Panc1 (cell line): ENCODE data around the gene DCAF17. TPM values are rescaled to one million over a fixed set of nuclear protein-coding genes. Genes with fewer than 3 reads are reported as not detected.

Experiments
- ATAC-seq: fragments of 200-7000 bp; cut with Tn5 transposase; 2 replicates; pipeline ENCODE4 v1.9.1; 2020; ENCODE audit warnings: mild to moderate bottlenecking, moderate library complexity
- BruUV-seq: library from RNA; stranded (reverse); fragments of 400-500 nt; replicated peaks from 2 replicates; lab custom pipeline; 2021; lab: Mats Ljungman, UMichigan
- CTCF ChIA-PET: fragments of 300-600 bp; sonication (Branson Sonifier 250); formaldehyde crosslinking; loops from one replicate; lab custom pipeline; 2022; ENCODE audit warnings: antibody characterized with exemption; lab: Charles Lee
- POLR2A ChIA-PET: fragments of 300-600 bp; sonication (Branson Sonifier 250); formaldehyde crosslinking; loops from one replicate; lab custom pipeline; 2022; ENCODE audit warnings: antibody characterized with exemption; lab: Charles Lee
- DNase-seq: peaks from one replicate; pipeline ENCODE4 v3.0.0-alpha.2; 2010; ENCODE audit warnings: low read depth, low spot score
- H3K27ac ChIP-seq: 2 replicates; pipeline ENCODE4 v1.5.1; 2011; ENCODE audit warnings: mild to moderate bottlenecking, low read length, inconsistent platforms
- H3K27me3 ChIP-seq: fragments of 200-500 bp; sonication (Bioruptor generic); 2 replicates; pipeline ENCODE4 v1.6.0; 2014; ENCODE audit warnings: low read length, inconsistent platforms; ENCODE audit not compliant: control insufficient read depth, insufficient read depth
- H3K36me3 ChIP-seq: fragments of 200-500 bp; sonication (Bioruptor generic); 2 replicates; pipeline ENCODE4 v1.5.1; 2014; ENCODE audit warnings: inconsistent platforms, mild to moderate bottlenecking, low read length, moderate library complexity; ENCODE audit not compliant: control insufficient read depth, insufficient read depth
- H3K4me1 ChIP-seq: 2 replicates; pipeline ENCODE4 v1.5.1; 2011; ENCODE audit warnings: inconsistent platforms, mild to moderate bottlenecking, low read length, moderate library complexity; ENCODE audit not compliant: control insufficient read depth, insufficient read depth
- H3K4me3 ChIP-seq, 2 experiments: 2 replicates each; pipeline ENCODE4 v1.5.1; 2011 to 2012; ENCODE audit warnings: low read depth in 2 of 2, low read length in 2 of 2, mild to moderate bottlenecking in 2 of 2, inconsistent platforms in 1 of 2, moderate library complexity in 1 of 2
- H3K9me3 ChIP-seq: fragments of 200-500 bp; sonication (Bioruptor generic); 2 replicates; pipeline ENCODE4 v1.5.1; 2014; ENCODE audit warnings: low read depth, mild to moderate bottlenecking, inconsistent platforms, low read length, moderate library complexity; ENCODE audit not compliant: control insufficient read depth, insufficient read depth
- POLR2AphosphoS5 ChIP-seq: IDR thresholded peaks from 2 replicates; pipeline ENCODE4 v1.6.1; 2012; ENCODE audit warnings: mild to moderate bottlenecking, low read depth, low read length, moderate library complexity
- SIN3A ChIP-seq: IDR thresholded peaks from 2 replicates; pipeline ENCODE4 v1.6.1; 2012; ENCODE audit warnings: low read depth, mild to moderate bottlenecking, low read length, moderate library complexity, borderline replicate concordance; ENCODE audit not compliant: insufficient read depth
- TCF7L2 ChIP-seq: IDR thresholded peaks from 2 replicates; pipeline ENCODE4 v1.6.1; 2011; ENCODE audit warnings: mild to moderate bottlenecking, low read depth, low read length, inconsistent platforms
- in situ Hi-C: cut with HindIII; loops from 2 replicates; pipeline ENCODE4 v1.10.0; 2016; ENCODE audit warnings: low sequenced_read_pairs, low pct_unique_long_range_greater_than_20kb
- intact Hi-C: fragments of 100-400 bp; cut with micrococcal nuclease; formaldehyde crosslinking; loops from one replicate; pipeline ENCODE4 v1.10.0; 2022; ENCODE audit not compliant: unreplicated experiment
- total RNA-seq: library from RNA; stranded (reverse); gene quantifications from one replicate; pipeline ENCODE4 v1.2.1, GENCODE V29; 2021; ENCODE audit not compliant: unreplicated experiment
- TF ChIP-seq, protein P1 (sequence below): fragments of 450-650 bp; IDR thresholded peaks from 2 replicates; pipeline ENCODE4 v1.5.1; 2017; ENCODE audit warnings: mild to moderate bottlenecking
- TF ChIP-seq, protein P2 (sequence below), 2 experiments: IDR thresholded peaks; 2 replicates each; pipeline ENCODE4 v1.6.1; 2011 to 2012; ENCODE audit warnings: low read depth in 2 of 2, control low read depth in 1 of 2, low read length in 1 of 2, mild to moderate bottlenecking in 1 of 2, moderate library complexity in 1 of 2; ENCODE audit not compliant: insufficient read depth in 1 of 2

DCAF17 gene
- total RNA-seq, 1 experiment from 2014 or later = 19.0 TPM

GRCh38 chr2:171460537-171460936, 26.5 kb downstream of the DCAF17 start:
- intact Hi-C loops (no loop called here), in situ Hi-C loops (no loop called here)
- ChIA-PET CTCF (no interaction called here), POLR2A (no interaction called here)
- no peak overlapping the region for H3K27ac ChIP-seq
- TF ChIP-seq SIN3A (no peak), POLR2AphosphoS5 (no peak), TCF7L2 (no peak)
- TF ChIP-seq, protein P1, sequence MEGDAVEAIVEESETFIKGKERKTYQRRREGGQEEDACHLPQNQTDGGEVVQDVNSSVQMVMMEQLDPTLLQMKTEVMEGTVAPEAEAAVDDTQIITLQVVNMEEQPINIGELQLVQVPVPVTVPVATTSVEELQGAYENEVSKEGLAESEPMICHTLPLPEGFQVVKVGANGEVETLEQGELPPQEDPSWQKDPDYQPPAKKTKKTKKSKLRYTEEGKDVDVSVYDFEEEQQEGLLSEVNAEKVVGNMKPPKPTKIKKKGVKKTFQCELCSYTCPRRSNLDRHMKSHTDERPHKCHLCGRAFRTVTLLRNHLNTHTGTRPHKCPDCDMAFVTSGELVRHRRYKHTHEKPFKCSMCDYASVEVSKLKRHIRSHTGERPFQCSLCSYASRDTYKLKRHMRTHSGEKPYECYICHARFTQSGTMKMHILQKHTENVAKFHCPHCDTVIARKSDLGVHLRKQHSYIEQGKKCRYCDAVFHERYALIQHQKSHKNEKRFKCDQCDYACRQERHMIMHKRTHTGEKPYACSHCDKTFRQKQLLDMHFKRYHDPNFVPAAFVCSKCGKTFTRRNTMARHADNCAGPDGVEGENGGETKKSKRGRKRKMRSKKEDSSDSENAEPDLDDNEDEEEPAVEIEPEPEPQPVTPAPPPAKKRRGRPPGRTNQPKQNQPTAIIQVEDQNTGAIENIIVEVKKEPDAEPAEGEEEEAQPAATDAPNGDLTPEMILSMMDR = no peak
- TF ChIP-seq, protein P2, sequence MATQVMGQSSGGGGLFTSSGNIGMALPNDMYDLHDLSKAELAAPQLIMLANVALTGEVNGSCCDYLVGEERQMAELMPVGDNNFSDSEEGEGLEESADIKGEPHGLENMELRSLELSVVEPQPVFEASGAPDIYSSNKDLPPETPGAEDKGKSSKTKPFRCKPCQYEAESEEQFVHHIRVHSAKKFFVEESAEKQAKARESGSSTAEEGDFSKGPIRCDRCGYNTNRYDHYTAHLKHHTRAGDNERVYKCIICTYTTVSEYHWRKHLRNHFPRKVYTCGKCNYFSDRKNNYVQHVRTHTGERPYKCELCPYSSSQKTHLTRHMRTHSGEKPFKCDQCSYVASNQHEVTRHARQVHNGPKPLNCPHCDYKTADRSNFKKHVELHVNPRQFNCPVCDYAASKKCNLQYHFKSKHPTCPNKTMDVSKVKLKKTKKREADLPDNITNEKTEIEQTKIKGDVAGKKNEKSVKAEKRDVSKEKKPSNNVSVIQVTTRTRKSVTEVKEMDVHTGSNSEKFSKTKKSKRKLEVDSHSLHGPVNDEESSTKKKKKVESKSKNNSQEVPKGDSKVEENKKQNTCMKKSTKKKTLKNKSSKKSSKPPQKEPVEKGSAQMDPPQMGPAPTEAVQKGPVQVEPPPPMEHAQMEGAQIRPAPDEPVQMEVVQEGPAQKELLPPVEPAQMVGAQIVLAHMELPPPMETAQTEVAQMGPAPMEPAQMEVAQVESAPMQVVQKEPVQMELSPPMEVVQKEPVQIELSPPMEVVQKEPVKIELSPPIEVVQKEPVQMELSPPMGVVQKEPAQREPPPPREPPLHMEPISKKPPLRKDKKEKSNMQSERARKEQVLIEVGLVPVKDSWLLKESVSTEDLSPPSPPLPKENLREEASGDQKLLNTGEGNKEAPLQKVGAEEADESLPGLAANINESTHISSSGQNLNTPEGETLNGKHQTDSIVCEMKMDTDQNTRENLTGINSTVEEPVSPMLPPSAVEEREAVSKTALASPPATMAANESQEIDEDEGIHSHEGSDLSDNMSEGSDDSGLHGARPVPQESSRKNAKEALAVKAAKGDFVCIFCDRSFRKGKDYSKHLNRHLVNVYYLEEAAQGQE (IDR thresholded peaks at IDR 0.05; ENCODE audit: insufficient read depth in 1 of 2, low read depth in 2 of 2, low read length in 1 of 2) = no peak
- no peak overlapping the region for H3K4me3 ChIP-seq
- no peak for DNase-seq
- no peaks in the 10 kb centered on the region for H3K4me1 ChIP-seq
- no TSS peak for BruUV-seq
- peaks cover 2% of the 10 kb centered on the region; the same call in 1 of the 2 replicates for H3K36me3 ChIP-seq
- no peaks in the 10 kb centered on the region for H3K27me3 ChIP-seq
- ATAC-seq = no peak
- H3K9me3 ChIP-seq = no peaks in the 10 kb centered on the region

DNA sequence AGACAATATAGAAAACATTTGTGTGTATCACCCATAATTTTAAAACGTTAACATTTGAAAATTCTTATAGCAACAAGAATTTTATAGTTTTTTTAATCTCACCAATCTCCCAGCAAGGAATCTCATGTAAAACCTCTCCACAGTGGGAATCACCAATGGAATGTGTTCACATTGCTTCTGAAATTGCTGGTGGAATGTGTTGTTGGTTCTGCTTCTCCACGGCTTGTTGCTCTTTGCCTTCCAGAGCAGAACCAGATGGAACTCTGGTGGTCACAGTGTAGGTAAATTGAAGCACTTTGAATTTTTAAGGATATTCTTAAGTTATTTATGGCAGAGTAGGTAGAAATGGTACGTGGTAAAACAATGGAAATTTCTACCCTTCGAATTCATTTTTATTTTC, 35.1 kb downstream of the DCAF17 start:
- no peaks in the 10 kb centered on the region for H3K27me3 ChIP-seq
- POLR2A ChIA-PET = no interaction called here
- no peaks in the 10 kb centered on the region for H3K9me3 ChIP-seq
- CTCF ChIA-PET = no interaction called here
- in situ Hi-C loops (no loop called here), intact Hi-C loops (no loop called here)
- BruUV-seq = no TSS peak
- TF ChIP-seq SIN3A (no peak), TCF7L2 (no peak), POLR2AphosphoS5 (no peak)
- TF ChIP-seq, protein P2 (IDR thresholded peaks at IDR 0.05; ENCODE audit: insufficient read depth in 1 of 2, low read depth in 2 of 2, low read length in 1 of 2) = no peak
- TF ChIP-seq, protein P1 = no peak
- H3K4me1 ChIP-seq = no peaks in the 10 kb centered on the region
- H3K4me3 ChIP-seq = no peak overlapping the region
- ATAC-seq (no peak), DNase-seq (no peak)
- no peak overlapping the region for H3K27ac ChIP-seq
- H3K36me3 ChIP-seq = peaks cover 13% of the 10 kb centered on the region
